ENCODE measurements around the gene CCDC32. TPM values are rescaled to one million over a fixed set of nuclear protein-coding genes. Genes with fewer than 3 reads are reported as not detected.
A peak's percentile ranks its signal among the peaks of the same experiment; 100 is the strongest.

The CCDC32 gene
- total RNA-seq, 1 donor from 2014 or later: 22.2 TPM

- H3K27me3 Mint-ChIP-seq: peaks cover 7% of the 10 kb centered on the region
- H3K4me1 Mint-ChIP-seq (ENCODE audit: low read depth): peaks cover 21% of the 10 kb centered on the region
- peak overlapping the region; percentile 27 for H3K4me3 Mint-ChIP-seq (ENCODE audit: low read depth)
- DNase-seq (ENCODE audit: low spot score, unreplicated experiment): no peak
- no peaks in the 10 kb centered on the region for H3K36me3 Mint-ChIP-seq (ENCODE audit: insufficient read depth)
- no peak overlapping the region for H3K27ac Mint-ChIP-seq
- no peaks in the 10 kb centered on the region for H3K9me3 Mint-ChIP-seq (ENCODE audit: low read depth)
- peak; percentile 22 for TF ChIP-seq CTCF (IDR thresholded peaks at IDR 0.05; ENCODE audit: unreplicated experiment)
Measured at GRCh38 chr15:40567111-40567510, 2.3 kb upstream of the CCDC32 start.

GRCh38 chr15:40565333-40566238 is 744 bp upstream of the CCDC32 start:
- no peak for DNase-seq (ENCODE audit: low spot score, unreplicated experiment)
- no peaks in the 10 kb centered on the region for H3K36me3 Mint-ChIP-seq (ENCODE audit: insufficient read depth)

GRCh38 chr15:40563426-40563825 is 1.4 kb downstream of the CCDC32 start:
- peak overlapping the region; percentile 29 for H3K27ac Mint-ChIP-seq
- peaks cover 7% of the 10 kb centered on the region for H3K27me3 Mint-ChIP-seq
- no peak for TF ChIP-seq CTCF (IDR thresholded peaks at IDR 0.05; ENCODE audit: unreplicated experiment)
- no peak for DNase-seq (ENCODE audit: low spot score, unreplicated experiment)
- no peaks in the 10 kb centered on the region for H3K9me3 Mint-ChIP-seq (ENCODE audit: low read depth)
- H3K4me1 Mint-ChIP-seq (ENCODE audit: low read depth): peaks cover 10% of the 10 kb centered on the region
- H3K4me3 Mint-ChIP-seq (ENCODE audit: low read depth): peak overlapping the region; percentile 33
- peaks cover 4% of the 10 kb centered on the region for H3K36me3 Mint-ChIP-seq (ENCODE audit: insufficient read depth)

More at GRCh38 chr15:40565333-40566238, 744 bp upstream of the CCDC32 start:
- Mint-ChIP-seq H3K9me3 (ENCODE audit: low read depth) (no peaks in the 10 kb centered on the region), H3K4me1 (ENCODE audit: low read depth) (peaks cover 20% of the 10 kb centered on the region), H3K4me3 (ENCODE audit: low read depth) (peak overlapping the region; percentile 89), H3K27ac (peak overlapping the region; percentile 93), H3K27me3 (peaks cover 7% of the 10 kb centered on the region)
- TF ChIP-seq CTCF (IDR thresholded peaks at IDR 0.05; ENCODE audit: unreplicated experiment): no peak

- Mint-ChIP-seq H3K36me3 (ENCODE audit: insufficient read depth) (peaks cover 5% of the 10 kb centered on the region), H3K27ac (no peak overlapping the region), H3K4me3 (ENCODE audit: low read depth) (peak overlapping the region; percentile 24), H3K9me3 (ENCODE audit: low read depth) (no peaks in the 10 kb centered on the region), H3K27me3 (peaks cover 7% of the 10 kb centered on the region), H3K4me1 (ENCODE audit: low read depth) (peaks cover 11% of the 10 kb centered on the region)
- no peak for TF ChIP-seq CTCF (IDR thresholded peaks at IDR 0.05; ENCODE audit: unreplicated experiment)
- no peak for DNase-seq (ENCODE audit: low spot score, unreplicated experiment)
Measured at GRCh38 chr15:40562691-40563090, 2.2 kb downstream of the CCDC32 start.

GRCh38 chr15:40558952-40559742 is 5.7 kb downstream of the CCDC32 start:
- no peaks in the 10 kb centered on the region for H3K27me3 Mint-ChIP-seq
- H3K4me1 Mint-ChIP-seq (ENCODE audit: low read depth): peaks cover 6% of the 10 kb centered on the region
- DNase-seq (ENCODE audit: low spot score, unreplicated experiment): no peak
- TF ChIP-seq CTCF (IDR thresholded peaks at IDR 0.05; ENCODE audit: unreplicated experiment): no peak
- peaks cover 12% of the 10 kb centered on the region for H3K36me3 Mint-ChIP-seq (ENCODE audit: insufficient read depth)
- H3K9me3 Mint-ChIP-seq (ENCODE audit: low read depth): no peaks in the 10 kb centered on the region
- peak overlapping the region; percentile 59 for H3K27ac Mint-ChIP-seq
- no peak overlapping the region for H3K4me3 Mint-ChIP-seq (ENCODE audit: low read depth)
